RWPE1 (cell line): Measurements from ENCODE around the gene RYR3.

Experiments used
- CTCF ChIA-PET: fragments of 350-600 bp; sonication (Branson Sonifier 250); formaldehyde crosslinking; extraction: SDS; loops from one replicate; lab custom pipeline; 2021; lab: Yijun Ruan, JAX
- POLR2A ChIA-PET: fragments of 400-600 bp; formaldehyde crosslinking; extraction: SDS; loops from one replicate; lab custom pipeline; 2020; ENCODE audit warnings: antibody characterized with exemption; ENCODE audit not compliant: low non-redundant PET; lab: Yijun Ruan, JAX
- DNase-seq: peaks from one replicate; pipeline ENCODE4 v3.0.0; 2012; ENCODE audit warnings: low spot score
- H3K27ac ChIP-seq: fragments of 450-650 bp; 2 replicates; pipeline ENCODE4 v1.5.1; 2017
- CTCF ChIP-seq: fragments of 450-650 bp; conservative IDR thresholded peaks from 2 replicates; pipeline ENCODE4 v1.5.1; 2017; ENCODE audit warnings: low read depth, mild to moderate bottlenecking

RYR3 gene

GRCh38 chr15:33326908-33327307 is 16.1 kb downstream of the RYR3 start:
- no peak for DNase-seq
- POLR2A ChIA-PET: no interaction called here
- no peak overlapping the region for H3K27ac ChIP-seq
- CTCF ChIA-PET: interaction anchor here (0.7 kb wide), 1 partner anchor 45 kb away, joined by 3 read pairs; no protein-coding TSS in a partner anchor
- TF ChIP-seq CTCF: no peak

- TF ChIP-seq CTCF: no peak
- no peak for DNase-seq
- ChIA-PET POLR2A (no interaction called here), CTCF (no interaction called here)
- H3K27ac ChIP-seq: no peak overlapping the region
Observed at GRCh38 chr15:33328106-33328505, 17.3 kb downstream of the RYR3 start.

GRCh38 chr15:33329457-33329856 is 18.7 kb downstream of the RYR3 start:
- no peak for TF ChIP-seq CTCF

GRCh38 chr15:33330931-33331330 is 20.2 kb downstream of the RYR3 start:
- H3K27ac ChIP-seq: no peak overlapping the region
- no peak for DNase-seq
- TF ChIP-seq CTCF: no peak
- ChIA-PET CTCF (interaction anchor here (0.7 kb wide), 1 partner anchor 84 kb away, joined by 3 read pairs; no protein-coding TSS in a partner anchor), POLR2A (no interaction called here)

More at GRCh38 chr15:33329457-33329856, 18.7 kb downstream of the RYR3 start:
- ChIA-PET CTCF (no interaction called here), POLR2A (no interaction called here)
- H3K27ac ChIP-seq: no peak overlapping the region
- no peak for DNase-seq

- POLR2A ChIA-PET: no interaction called here
- CTCF ChIA-PET: interaction anchor here (0.6 kb wide), 1 partner anchor 160 kb away, joined by 3 read pairs; no protein-coding TSS in a partner anchor
- H3K27ac ChIP-seq: no peak overlapping the region
- DNase-seq: no peak
- TF ChIP-seq CTCF: no peak
Observed at GRCh38 chr15:33341953-33342352, 31.2 kb downstream of the RYR3 start.

- DNase-seq: no peak
- ChIA-PET POLR2A (no interaction called here), CTCF (interaction anchor here (0.6 to 0.7 kb wide), 2 partner anchors 51 to 175 kb away, joined by 3 read pairs; no protein-coding TSS in a partner anchor)
- H3K27ac ChIP-seq: no peak overlapping the region
- TF ChIP-seq CTCF: no peak
Observed at GRCh38 chr15:33343275-33343674, 32.5 kb downstream of the RYR3 start.

GRCh38 chr15:33344111-33344510 is 33.3 kb downstream of the RYR3 start:
- DNase-seq: no peak
- ChIA-PET POLR2A (no interaction called here), CTCF (no interaction called here)
- no peak for TF ChIP-seq CTCF
- no peak overlapping the region for H3K27ac ChIP-seq
